ENCODE results near the gene HPCAL1.

DNA sequence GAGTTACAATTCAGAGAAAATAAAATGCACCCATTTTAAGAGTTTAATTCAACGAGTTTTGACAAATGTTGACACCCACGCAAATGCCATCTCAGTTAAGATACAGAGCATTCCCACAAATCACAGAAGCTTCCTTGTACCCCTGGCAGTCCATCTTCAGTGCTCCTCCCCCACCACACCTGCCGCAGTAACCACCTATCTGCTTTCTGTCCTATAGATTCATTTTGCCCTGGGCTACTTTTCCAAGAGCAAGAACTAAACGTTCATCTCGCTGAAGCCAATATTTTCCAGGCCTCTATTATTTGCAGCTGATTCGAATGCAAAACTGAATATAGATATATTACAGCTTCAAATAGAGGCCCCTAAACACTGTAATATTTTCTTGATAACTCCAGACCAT, 13.4 kb upstream of the HPCAL1 start:
- TF ChIP-seq CTCF (IDR thresholded peaks at IDR 0.05) (no peak), POLR2A (IDR thresholded peaks at IDR 0.05) (no peak), POLR2AphosphoS5 (IDR thresholded peaks at IDR 0.05) (no peak)

Measured in prostate gland (tissue), 2 donors.